Dermis lymphatic vessel endothelial cell (primary cell): ENCODE results near the gene CDC25C. TPM values are rescaled to one million over a fixed set of nuclear protein-coding genes. Genes with fewer than 3 reads are reported as not detected.

Experiments used
- total RNA-seq: library from RNA; depleted of rRNA; stranded (reverse); fragments of >200 nt; gene quantifications from 2 replicates; pipeline ENCODE4 v1.2.1, GENCODE V29; 2014

CDC25C gene
- total RNA-seq: 0.98 and 1.4 TPM in 2 replicates

GRCh38 chr5:138331449-138332368 lies at the start of gene CDC25C:
TSS of gene CDC25C (minus strand) at chr5:138331804. CDS start at chr5:138331180, 624 bp downstream.

GRCh38 chr5:138352071-138352721 lies 20.6 kb upstream of the CDC25C start, which contains the start of gene KDM3B:
TSS of gene KDM3B (plus strand) at chr5:138352685. CDS start at chr5:138352796, 111 bp downstream.

DNA sequence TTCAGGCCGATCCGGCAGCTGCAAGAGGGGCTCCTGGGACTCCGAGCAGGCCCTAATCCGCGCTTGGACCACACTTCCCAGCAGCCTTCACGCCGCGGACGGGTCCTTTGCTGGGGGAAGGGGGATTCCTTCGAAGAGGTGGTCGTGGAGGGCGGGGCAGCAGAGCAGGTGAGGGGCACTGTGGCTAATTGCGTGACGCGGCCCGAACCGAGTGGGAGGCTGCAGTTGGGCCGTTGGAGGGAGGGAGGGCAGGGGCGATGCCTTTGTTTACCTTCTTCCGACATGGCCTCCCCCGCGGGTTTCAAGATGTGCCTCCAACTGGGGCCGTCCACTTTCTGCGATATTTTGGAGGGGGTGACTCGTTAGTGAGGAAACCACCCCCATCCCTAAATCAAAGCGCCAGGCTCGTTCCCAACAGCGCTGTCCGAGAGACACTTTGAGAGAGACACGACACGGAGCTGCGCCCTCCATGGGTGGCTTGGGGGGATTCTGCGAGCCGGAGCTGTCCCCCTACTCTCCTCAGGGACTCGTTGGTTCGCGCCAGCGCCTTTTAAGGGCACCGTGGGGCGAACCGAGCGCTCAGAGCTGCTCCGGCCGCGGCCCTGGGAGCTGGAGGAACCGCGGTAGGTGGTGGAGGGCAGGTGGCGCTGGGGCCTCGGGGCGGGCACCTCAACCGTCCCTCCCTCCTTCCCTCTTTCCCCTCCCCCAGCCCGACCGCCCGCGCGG lies 6.2 kb upstream of the CDC25C start, which contains the start of gene FAM53C:
TSS of gene FAM53C (plus strand) at position 582 of the 726 bp plus-strand sequence. CDS start 3,070 bp downstream, outside the sequence.

DNA sequence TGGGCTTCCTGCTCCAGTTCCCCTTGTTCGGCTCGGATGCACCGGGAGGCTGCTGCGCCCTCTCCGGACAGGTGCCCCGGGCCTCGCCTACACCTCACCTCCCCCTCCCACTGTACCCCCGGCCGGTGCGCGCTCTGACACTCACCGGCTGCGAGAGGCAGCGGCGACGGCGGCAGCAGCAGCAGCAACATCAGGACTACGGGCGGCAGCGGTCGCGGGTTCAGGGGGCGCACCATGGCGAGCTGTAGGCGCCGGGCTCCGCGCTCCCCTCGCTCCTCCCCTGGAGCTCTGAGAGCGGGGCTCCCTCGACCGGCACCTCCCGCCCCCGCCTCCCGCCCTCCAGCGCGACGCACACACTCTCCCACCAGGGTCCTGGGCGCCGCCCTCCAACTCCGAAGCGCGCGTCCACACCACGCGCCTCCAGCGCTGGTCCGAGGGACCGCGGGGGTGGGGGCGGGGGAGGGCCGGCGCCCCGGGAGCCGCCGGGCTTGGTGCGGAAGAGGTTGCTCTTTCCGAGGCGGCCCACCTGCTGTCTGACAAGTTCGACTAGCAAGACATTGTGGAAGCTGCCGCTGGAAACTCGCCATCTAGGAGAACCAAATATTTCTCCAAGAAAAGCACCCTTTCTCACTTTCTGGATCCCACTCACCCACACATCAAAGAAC lies 57.3 kb downstream of the CDC25C start, which contains the start of gene GFRA3:
TSS of gene GFRA3 (minus strand) at position 433 of the 665 bp plus-strand sequence. CDS start at position 236, 197 bp downstream.

Other genes with a start within 250 kb of the CDC25C start
- not detected in 2 replicates for gene WNT8A, start 247.8 kb downstream of the CDC25C start, total RNA-seq
- gene NME5, start 192.4 kb downstream of the CDC25C start, total RNA-seq: 1.2 and 2.3 TPM in 2 replicates
- 21.3 and 28.4 TPM in 2 replicates for gene BRD8, start 153.2 kb downstream of the CDC25C start, total RNA-seq
- 8.3 and 11.8 TPM in 2 replicates for gene KIF20A, start 152.7 kb downstream of the CDC25C start, total RNA-seq
- gene CDC23, start 118.5 kb downstream of the CDC25C start, total RNA-seq: 29.9 and 31.0 TPM in 2 replicates
- gene GFRA3, start 57.2 kb downstream of the CDC25C start, total RNA-seq: not detected in 2 replicates
- gene FAM53C, start 6.5 kb upstream of the CDC25C start, total RNA-seq: 31.8 and 32.6 TPM in 2 replicates
- 55.4 and 57.3 TPM in 2 replicates for gene KDM3B, start 20.9 kb upstream of the CDC25C start, total RNA-seq
- gene REEP2, start 107.3 kb upstream of the CDC25C start, total RNA-seq: 0.65 and 1.0 TPM in 2 replicates
- 2.7 and 3.4 TPM in 2 replicates for gene EGR1, start 133.7 kb upstream of the CDC25C start, total RNA-seq
- gene ETF1, start 211.4 kb upstream of the CDC25C start, total RNA-seq: 81.7 and 103 TPM in 2 replicates
- 180 and 204 TPM in 2 replicates for gene HSPA9, start 243.6 kb upstream of the CDC25C start, total RNA-seq